Endodermal cell (in vitro differentiated cells): ENCODE data around the gene IL1RL1. TPM values are rescaled to one million over a fixed set of nuclear protein-coding genes. Genes with fewer than 3 reads are reported as not detected.

Source experiments
- DNase-seq: peaks from one replicate; pipeline ENCODE4 v3.0.0-alpha.2; 2017
- H3K27ac ChIP-seq: 2 replicates; pipeline ENCODE4 v1.5.1; 2013; ENCODE audit warnings: mild to moderate bottlenecking, low read depth, low read length, moderate library complexity
- H3K27me3 ChIP-seq: 2 replicates; pipeline ENCODE4 v1.6.1; 2013; ENCODE audit warnings: mild to moderate bottlenecking, low read length, moderate library complexity; ENCODE audit not compliant: insufficient read depth, control insufficient read depth, poor library complexity, severe bottlenecking
- H3K36me3 ChIP-seq: 2 replicates; pipeline ENCODE4 v1.7.0; 2013; ENCODE audit warnings: mild to moderate bottlenecking, low read length, moderate library complexity; ENCODE audit not compliant: control insufficient read depth, insufficient read depth
- H3K4me1 ChIP-seq: one replicate; pipeline ENCODE4 v1.7.0; 2013; ENCODE audit warnings: low read length; ENCODE audit not compliant: control insufficient read depth, insufficient read depth
- H3K4me3 ChIP-seq: 2 replicates; pipeline ENCODE4 v1.5.1; 2013; ENCODE audit warnings: mild to moderate bottlenecking, low read length, moderate library complexity
- H3K9ac ChIP-seq: 2 replicates; pipeline ENCODE4 v1.6.1; 2013; ENCODE audit warnings: mild to moderate bottlenecking, low read length, moderate library complexity; ENCODE audit not compliant: poor library complexity, severe bottlenecking; ENCODE audit errors: extremely low read depth
- H3K9me3 ChIP-seq: 2 replicates; pipeline ENCODE4 v1.6.1; 2013; ENCODE audit warnings: mild to moderate bottlenecking, low read length, moderate library complexity; ENCODE audit not compliant: control insufficient read depth
- H3K27ac Mint-ChIP-seq: 2 replicates; pipeline ENCODE4 v1.8.0; 2020; ENCODE audit warnings: mixed read lengths
- H3K27me3 Mint-ChIP-seq: 2 replicates; pipeline ENCODE4 v1.8.0; 2021; ENCODE audit warnings: mild to moderate bottlenecking, mixed read lengths; ENCODE audit not compliant: insufficient read depth
- H3K36me3 Mint-ChIP-seq: 2 replicates; pipeline ENCODE4 v1.8.0; 2020; ENCODE audit warnings: low read depth, mixed read lengths
- H3K4me1 Mint-ChIP-seq: 2 replicates; pipeline ENCODE4 v1.8.0; 2020; ENCODE audit warnings: mixed read lengths
- H3K4me3 Mint-ChIP-seq: 2 replicates; pipeline ENCODE4 v1.8.0; 2020; ENCODE audit warnings: mild to moderate bottlenecking, moderate library complexity, mixed read lengths
- H3K9me3 Mint-ChIP-seq: 2 replicates; pipeline ENCODE4 v1.8.0; 2020; ENCODE audit warnings: mild to moderate bottlenecking, mixed read lengths
- CTCF ChIP-seq: fragments of 200-600 bp; sonication (generic); conservative IDR thresholded peaks from 2 replicates; pipeline ENCODE4 v1.5.0; 2021; ENCODE audit warnings: antibody characterized with exemption, mild to moderate bottlenecking
- WGBS, 2 experiments: methylation state at CpG; one replicate each; pipeline versions ENCODE4 v1.1.5 to v1.1.7; 2013; ENCODE audit warnings: missing lambda C conversion rate in 2 of 2, mixed read lengths in 1 of 2; ENCODE audit not compliant: insufficient coverage in 1 of 2, insufficient read length in 1 of 2; 5-methylcytosine and 5-hydroxymethylcytosine counted together
- total RNA-seq, 2 donors: library from RNA; stranded (reverse); fragmentation: NEBNext Ultra II Directional in 1 of 2; extraction: Animal tissue kit (Norgen Biotek cat#: 25700) in 1 of 2; gene quantifications; 2 replicates in 1 of 2; 3 replicates in 1 of 2; pipeline ENCODE4 v1.2.1, GENCODE V29; 2021

The IL1RL1 gene
- total RNA-seq, 2 donors from 2014 or later = 0.75 to 0.84 TPM

GRCh38 chr2:102396012-102396411 is 84.6 kb downstream of the IL1RL1 start:
- Mint-ChIP-seq H3K27ac (no peak overlapping the region), H3K9me3 (no peaks in the 10 kb centered on the region), H3K36me3 (no peaks in the 10 kb centered on the region), H3K4me3 (no peak overlapping the region), H3K4me1 (no peaks in the 10 kb centered on the region), H3K27me3 (no peaks in the 10 kb centered on the region)
- Histone ChIP-seq H3K27ac (no peak overlapping the region), H3K4me3 (no peak overlapping the region), H3K9me3 (no peaks in the 10 kb centered on the region), H3K9ac (no peak overlapping the region), H3K27me3 (no peaks in the 10 kb centered on the region), H3K4me1 (no peaks in the 10 kb centered on the region), H3K36me3 (no peaks in the 10 kb centered on the region)
- no peak for TF ChIP-seq CTCF
- 88% methylated on average over 1 of the region's 2 CpGs; no CpG with 5 or more reads in 1 of the 2 experiments for WGBS, 2 experiments
- DNase-seq = no peak

- no peak for TF ChIP-seq CTCF
- no peak overlapping the region for H3K27ac Mint-ChIP-seq
- no peak overlapping the region for H3K9ac ChIP-seq
- no peak overlapping the region for H3K27ac ChIP-seq
- no peaks in the 10 kb centered on the region for H3K4me1 Mint-ChIP-seq
- H3K27me3 Mint-ChIP-seq = no peaks in the 10 kb centered on the region
- no peaks in the 10 kb centered on the region for H3K9me3 Mint-ChIP-seq
- H3K4me3 Mint-ChIP-seq = no peak overlapping the region
- H3K36me3 ChIP-seq = no peaks in the 10 kb centered on the region
- H3K36me3 Mint-ChIP-seq = no peaks in the 10 kb centered on the region
- no peaks in the 10 kb centered on the region for H3K4me1 ChIP-seq
- no peak overlapping the region for H3K4me3 ChIP-seq
- 84 to 87% methylated on average over 2 to 6 of the region's 6 CpGs for WGBS, 2 experiments
- DNase-seq = no peak
- no peaks in the 10 kb centered on the region for H3K9me3 ChIP-seq
- no peaks in the 10 kb centered on the region for H3K27me3 ChIP-seq
Measured at GRCh38 chr2:102397209-102397608, 85.8 kb downstream of the IL1RL1 start.

GRCh38 chr2:102399499-102400141 is 88.3 kb downstream of the IL1RL1 start:
- no peak overlapping the region for H3K9ac ChIP-seq
- H3K36me3 ChIP-seq = no peaks in the 10 kb centered on the region
- Mint-ChIP-seq H3K27me3 (no peaks in the 10 kb centered on the region), H3K27ac (no peak overlapping the region), H3K36me3 (no peaks in the 10 kb centered on the region), H3K4me3 (no peak overlapping the region), H3K9me3 (no peaks in the 10 kb centered on the region), H3K4me1 (no peaks in the 10 kb centered on the region)
- no peaks in the 10 kb centered on the region for H3K9me3 ChIP-seq
- H3K27me3 ChIP-seq = no peaks in the 10 kb centered on the region
- no peak for DNase-seq
- no peak for TF ChIP-seq CTCF
- WGBS, 2 experiments = 88 to 93% methylated on average over 7 of the region's 7 CpGs
- no peaks in the 10 kb centered on the region for H3K4me1 ChIP-seq
- H3K27ac ChIP-seq = no peak overlapping the region
- H3K4me3 ChIP-seq = no peak overlapping the region
